IMR-90 (cell line): ENCODE results near the gene RNGTT. TPM values are rescaled to one million over a fixed set of nuclear protein-coding genes. Genes with fewer than 3 reads are reported as not detected.

Source experiments
- ATAC-seq: fragments of 200-7000 bp; cut with Tn5 transposase; 2 replicates; pipeline ENCODE4 v1.9.1; 2020; ENCODE audit warnings: low read depth, mild to moderate bottlenecking, moderate library complexity
- BruUV-seq: library from RNA; stranded (reverse); fragments of 400-500 nt; replicated peaks from 2 replicates; lab custom pipeline; 2021; lab: Mats Ljungman, UMichigan
- CTCF ChIA-PET: fragments of 300-600 bp; formaldehyde crosslinking; extraction: SDS; loops from one replicate; lab custom pipeline; 2021; ENCODE audit warnings: antibody characterized with exemption; lab: Yijun Ruan, JAX
- POLR2A ChIA-PET: fragments of 300-600 bp; sonication (Branson Sonifier 250); formaldehyde crosslinking; loops from one replicate; lab custom pipeline; 2022; ENCODE audit warnings: antibody characterized with exemption; ENCODE audit not compliant: unreplicated experiment; lab: Charles Lee
- DNase-seq: peaks from one replicate; pipeline ENCODE4 v3.0.0; 2013
- H2AFZ ChIP-seq: replicated peaks from 2 replicates; pipeline ENCODE3; 2013; ENCODE audit warnings: low read length, mild to moderate bottlenecking; ENCODE audit not compliant: poor library complexity
- H2AK5ac ChIP-seq: 2 replicates; pipeline ENCODE4 v1.6.1; 2013; ENCODE audit warnings: low read depth, low read length, inconsistent platforms
- H2AK9ac ChIP-seq: replicated peaks from 2 replicates; pipeline ENCODE3; 2013; ENCODE audit warnings: mild to moderate bottlenecking, low read depth, low read length, moderate library complexity; ENCODE audit not compliant: poor library complexity
- H2BK120ac ChIP-seq: 2 replicates; pipeline ENCODE4 v1.6.1; 2013; ENCODE audit warnings: low read depth, low read length, inconsistent platforms
- H2BK15ac ChIP-seq: 3 replicates; pipeline ENCODE4 v1.6.1; 2013; ENCODE audit warnings: low read depth, low read length, inconsistent platforms
- H2BK20ac ChIP-seq: 2 replicates; pipeline ENCODE4 v1.6.1; 2013; ENCODE audit warnings: low read depth, mild to moderate bottlenecking, inconsistent platforms, low read length, moderate library complexity
- H2BK5ac ChIP-seq: 2 replicates; pipeline ENCODE4 v1.6.1; 2013; ENCODE audit warnings: mild to moderate bottlenecking, low read depth, low read length, inconsistent platforms; ENCODE audit not compliant: poor library complexity, severe bottlenecking
- H3K14ac ChIP-seq: replicated peaks from 2 replicates; pipeline ENCODE4 v1.6.1; 2013; ENCODE audit warnings: low read depth, low read length, inconsistent platforms
- H3K18ac ChIP-seq: 2 replicates; pipeline ENCODE4 v1.6.1; 2013; ENCODE audit warnings: low read depth, low read length, control low read depth
- H3K23ac ChIP-seq: 2 replicates; pipeline ENCODE4 v1.6.1; 2013; ENCODE audit warnings: low read depth, low read length, inconsistent platforms
- H3K27ac ChIP-seq: 2 replicates; pipeline ENCODE4 v1.5.1; 2013; ENCODE audit warnings: mild to moderate bottlenecking, control low read depth, low read length; ENCODE audit not compliant: insufficient read depth
- H3K27me3 ChIP-seq: 2 replicates; pipeline ENCODE4 v1.6.1; 2013; ENCODE audit warnings: low read length; ENCODE audit not compliant: control insufficient read depth, insufficient read depth
- H3K36me3 ChIP-seq: 2 replicates; pipeline ENCODE4 v1.6.1; 2013; ENCODE audit warnings: low read length, mixed read lengths; ENCODE audit not compliant: control insufficient read depth, insufficient read depth
- H3K4ac ChIP-seq: 2 replicates; pipeline ENCODE4 v1.6.1; 2013; ENCODE audit warnings: low read depth, low read length, inconsistent platforms
- H3K4me1 ChIP-seq: 2 replicates; pipeline ENCODE4 v1.6.1; 2013; ENCODE audit warnings: low read length, mixed read lengths; ENCODE audit not compliant: control insufficient read depth, insufficient read depth
- H3K4me2 ChIP-seq: 2 replicates; pipeline ENCODE4 v1.6.1; 2013; ENCODE audit warnings: low read depth, mild to moderate bottlenecking, control low read depth, low read length, moderate library complexity
- H3K4me3 ChIP-seq: 2 replicates; pipeline ENCODE4 v1.5.1; 2013; ENCODE audit warnings: low read depth, mild to moderate bottlenecking, control low read depth, low read length, moderate library complexity; ENCODE audit not compliant: insufficient read depth
- H3K56ac ChIP-seq: 2 replicates; pipeline ENCODE4 v1.6.1; 2013; ENCODE audit warnings: low read length, inconsistent platforms; ENCODE audit not compliant: insufficient read depth; ENCODE audit errors: extremely low read depth
- H3K79me1 ChIP-seq, 2 experiments: 2 replicates each; pipeline ENCODE4 v1.6.1; 2013; ENCODE audit warnings: low read length in 2 of 2, inconsistent platforms in 1 of 2, low read depth in 1 of 2
- H3K9ac ChIP-seq: 2 replicates; pipeline ENCODE4 v1.6.1; 2013; ENCODE audit warnings: low read depth, low read length, control low read depth
- H3K9me1 ChIP-seq: 2 replicates; pipeline ENCODE4 v1.6.1; 2013; ENCODE audit warnings: low read length, inconsistent platforms; ENCODE audit not compliant: insufficient read depth
- H3K9me3 ChIP-seq: 2 replicates; pipeline ENCODE4 v1.6.1; 2013; ENCODE audit warnings: low read length; ENCODE audit not compliant: control insufficient read depth, insufficient read depth
- H4K20me1 ChIP-seq: 2 replicates; pipeline ENCODE4 v1.6.1; 2013; ENCODE audit warnings: low read length, inconsistent platforms; ENCODE audit not compliant: insufficient read depth
- H4K5ac ChIP-seq: 2 replicates; pipeline ENCODE4 v1.6.1; 2013; ENCODE audit warnings: mild to moderate bottlenecking, low read depth, low read length, control low read depth
- H4K8ac ChIP-seq, 2 experiments: 2 replicates each; pipeline ENCODE4 v1.6.1; 2013; ENCODE audit warnings: low read depth in 2 of 2, low read length in 2 of 2, control low read depth in 1 of 2, inconsistent platforms in 1 of 2
- H4K91ac ChIP-seq: 2 replicates; pipeline ENCODE4 v1.6.1; 2013; ENCODE audit warnings: low read depth, low read length, inconsistent platforms; ENCODE audit not compliant: insufficient read depth
- CTCF ChIP-seq: conservative IDR thresholded peaks from 2 replicates; pipeline ENCODE4 v1.5.1; 2012; ENCODE audit warnings: mild to moderate bottlenecking, low read depth, low read length, improper control_type of control experiment
- MXI1 ChIP-seq: IDR thresholded peaks from 2 replicates; pipeline ENCODE4 v1.6.1; 2012; ENCODE audit warnings: low read depth, mild to moderate bottlenecking, low read length, moderate library complexity, borderline replicate concordance
- WGBS, 2 experiments: methylation state at CpG; one replicate each; pipeline versions ENCODE4 v1.1.5 to v1.1.7; 2013; ENCODE audit warnings: missing lambda C conversion rate in 2 of 2; ENCODE audit not compliant: insufficient read length in 1 of 2; ENCODE audit errors: extremely low coverage in 2 of 2; 5-methylcytosine and 5-hydroxymethylcytosine counted together
- dilution Hi-C: fragments of 300-500 bp; cut with HindIII; formaldehyde crosslinking; loops from one replicate; pipeline ENCODE4 v1.14.3; 2018; ENCODE audit warnings: low sequenced_read_pairs; ENCODE audit not compliant: unreplicated experiment
- in situ Hi-C: fragments of 300-500 bp; cut with MboI; formaldehyde crosslinking; loops from 3 replicates; pipeline ENCODE4 v1.14.3; 2019; ENCODE audit warnings: low sequenced_read_pairs, inconsistent platforms, mixed read lengths
- intact Hi-C: fragments of 100-400 bp; cut with micrococcal nuclease; formaldehyde crosslinking; loops from 2 replicates; pipeline ENCODE4 v1.10.0; 2022
- polyA plus RNA-seq, 3 experiments: library from polyadenylated mRNA; depleted of rRNA; stranded (reverse); fragments of >200 nt; gene quantifications; 2 replicates each; pipeline ENCODE4 v1.2.3, GENCODE V29; 2012; ENCODE audit warnings: low replicate concordance in 1 of 3
- total RNA-seq: library from RNA; depleted of rRNA; stranded (reverse); fragments of >200 nt; gene quantifications from 2 replicates; pipeline ENCODE4 v1.2.3, GENCODE V29; 2012

RNGTT gene
- total and polyA plus RNA-seq, 2 of the 4 experiments (the other 2 are of a cell fraction) = 5.4 to 21.7 TPM

- no peak overlapping the region for H3K4ac ChIP-seq
- no peak overlapping the region for H2AK5ac ChIP-seq
- ChIA-PET CTCF (no interaction called here), POLR2A (no interaction called here)
- WGBS, 2 experiments = no CpG with 5 or more reads among the region's 1 CpG
- H4K5ac ChIP-seq = no peak overlapping the region
- no peaks in the 10 kb centered on the region for H3K4me1 ChIP-seq
- in situ Hi-C loops = no loop called here
- BruUV-seq = no TSS peak
- H4K20me1 ChIP-seq = no peaks in the 10 kb centered on the region
- no peaks in the 10 kb centered on the region for H3K79me1 ChIP-seq
- H2AK9ac ChIP-seq = no peak overlapping the region
- intact Hi-C loops = no loop called here
- H3K27ac ChIP-seq = no peak overlapping the region
- no peak overlapping the region for H2BK20ac ChIP-seq
- H2BK5ac ChIP-seq = no peak overlapping the region
- TF ChIP-seq MXI1 (no peak), CTCF (no peak)
- no peak overlapping the region for H2BK120ac ChIP-seq
- no peak overlapping the region for H2BK15ac ChIP-seq
- ATAC-seq (no peak), DNase-seq (no peak)
- no peak overlapping the region for H3K4me3 ChIP-seq
- H3K36me3 ChIP-seq = peaks cover 2% of the 10 kb centered on the region; the same call in 1 of the 2 replicates
- no peak overlapping the region for H4K91ac ChIP-seq
- H3K27me3 ChIP-seq = no peaks in the 10 kb centered on the region
- no peak overlapping the region for H4K8ac ChIP-seq
- no peak overlapping the region for H3K4me2 ChIP-seq
- H3K9me3 ChIP-seq = no peaks in the 10 kb centered on the region
- no peak overlapping the region for H2AFZ ChIP-seq
- no peak overlapping the region for H3K18ac ChIP-seq
- no peak overlapping the region for H3K14ac ChIP-seq
- H3K9me1 ChIP-seq = no peaks in the 10 kb centered on the region
- dilution Hi-C loops = no loop called here
- no peak overlapping the region for H3K23ac ChIP-seq
- H3K56ac ChIP-seq = no peak overlapping the region
- H3K9ac ChIP-seq = no peak overlapping the region
These were observed 347.0 kb downstream of the RNGTT start for GRCh38 chr6:88616380-88616779.
